CD4-positive, alpha-beta T cell (primary cell): ENCODE data around the gene ASB12. TPM values are rescaled to one million over a fixed set of nuclear protein-coding genes. Genes with fewer than 3 reads are reported as not detected.
A peak's percentile ranks its signal among the peaks of the same experiment; 100 is the strongest.

ENCODE experiments used
- ATAC-seq: fragments of 200-7000 bp; cut with Tn5 transposase; one replicate; pipeline ENCODE4 v1.10.0; 2022; ENCODE audit warnings: mild to moderate bottlenecking; ENCODE audit not compliant: poor library complexity
- CTCF ChIA-PET: fragments of 350-600 bp; sonication (Branson Sonifier 250); formaldehyde crosslinking; loops from one replicate; lab custom pipeline; 2021; ENCODE audit warnings: antibody characterized with exemption, inconsistent platforms; lab: Charles Lee
- POLR2A ChIA-PET: fragments of 350-600 bp; sonication (Branson Sonifier 250); formaldehyde crosslinking; loops from one replicate; lab custom pipeline; 2021; ENCODE audit warnings: antibody characterized with exemption, inconsistent platforms; lab: Charles Lee
- DNase-seq, 14 experiments: peaks; one replicate each; pipeline ENCODE4 v3.0.0-alpha.2; 2013 to 2020; ENCODE audit warnings: mixed read lengths in 2 of 14
- H3K27ac ChIP-seq, 2 donors: one replicate each; pipeline versions ENCODE4 v1.5.1 to v1.7.0; 2013; ENCODE audit warnings: low read length in 2 of 2, low read depth in 1 of 2, mild to moderate bottlenecking in 1 of 2
- H3K27me3 ChIP-seq, 2 experiments: 1 replicate in 1 of 2; 2 replicates in 1 of 2; pipeline versions ENCODE4 v1.6.1 to v1.7.0; 2013; ENCODE audit warnings: low read length in 2 of 2, control low read depth in 1 of 2, mild to moderate bottlenecking in 1 of 2, moderate library complexity in 1 of 2; ENCODE audit not compliant: insufficient read depth in 2 of 2, control insufficient read depth in 1 of 2
- H3K36me3 ChIP-seq: one replicate; pipeline ENCODE4 v1.6.1; 2013; ENCODE audit warnings: low read length, control low read depth; ENCODE audit not compliant: insufficient read depth
- H3K4me1 ChIP-seq: one replicate; pipeline ENCODE4 v1.6.1; 2013; ENCODE audit warnings: low read length, control low read depth; ENCODE audit not compliant: insufficient read depth
- H3K4me3 ChIP-seq: one replicate; pipeline ENCODE4 v1.5.1; 2013; ENCODE audit warnings: mild to moderate bottlenecking, low read length, moderate library complexity
- H3K9me3 ChIP-seq, 2 experiments: 1 replicate in 1 of 2; 2 replicates in 1 of 2; pipeline versions ENCODE4 v1.6.1 to v1.7.0; 2013; ENCODE audit warnings: low read length in 2 of 2, mild to moderate bottlenecking in 2 of 2, control low read depth in 1 of 2, moderate library complexity in 1 of 2; ENCODE audit not compliant: control insufficient read depth in 1 of 2, insufficient read depth in 1 of 2
- H3K27ac Mint-ChIP-seq: one replicate; pipeline ENCODE4 v1.8.0; 2020; ENCODE audit warnings: mixed read lengths
- H3K27me3 Mint-ChIP-seq: one replicate; pipeline ENCODE4 v1.8.0; 2021; ENCODE audit warnings: mixed read lengths
- H3K36me3 Mint-ChIP-seq: one replicate; pipeline ENCODE4 v1.8.0; 2021; ENCODE audit warnings: low read depth, mixed read lengths
- H3K4me1 Mint-ChIP-seq: one replicate; pipeline ENCODE4 v1.8.0; 2021; ENCODE audit warnings: low read depth, mixed read lengths
- H3K4me3 Mint-ChIP-seq: one replicate; pipeline ENCODE4 v1.8.0; 2020; ENCODE audit warnings: mild to moderate bottlenecking, mixed read lengths
- H3K9me3 Mint-ChIP-seq: one replicate; pipeline ENCODE4 v1.8.0; 2020; ENCODE audit warnings: mixed read lengths
- intact Hi-C, 2 experiments: fragments of 100-400 bp; cut with DNase I in 1 of 2; cut with micrococcal nuclease in 1 of 2; formaldehyde crosslinking; loops; one replicate each; pipeline versions ENCODE4 v1.15.1 to v1.9.0; 2023 to 2025; cut with DNase I, micrococcal nuclease
- total RNA-seq, 174 experiments: library from RNA in 2 of 174; stranded (reverse) in 2 of 174; gene quantifications; one replicate each; pipeline ENCODE4 v1.2.3 and lab custom pipeline; 2021 to 2026
- TF ChIP-seq, protein P1 (sequence below): fragments of 200-600 bp; IDR thresholded peaks from one replicate; pipeline ENCODE4 v1.8.0; 2022; ENCODE audit warnings: antibody characterized with exemption, mild to moderate bottlenecking

The ASB12 gene
- total RNA-seq, 2 experiments from 2014 or later, result not detected

DNA sequence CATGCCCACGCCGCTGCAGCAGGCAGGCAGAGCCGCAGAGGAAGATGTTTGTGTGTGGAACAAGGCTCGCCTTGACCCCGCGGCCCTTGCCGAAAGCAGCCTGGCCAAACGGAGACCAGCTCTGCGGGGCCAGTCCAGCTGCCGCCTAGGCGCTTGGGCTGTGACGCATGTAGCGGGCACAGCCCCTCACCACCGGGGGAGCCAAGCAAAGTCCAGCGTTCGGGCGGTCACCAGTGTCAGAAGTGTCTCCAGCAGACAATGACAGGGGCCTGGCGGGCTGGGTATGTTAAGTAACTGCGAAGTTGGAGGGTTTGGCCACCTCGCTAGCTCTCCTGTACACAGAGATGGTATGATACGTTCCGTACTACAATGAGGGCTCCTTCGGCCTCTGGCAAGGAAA lies 26.2 kb downstream of the ASB12 start:
- Histone ChIP-seq H3K27ac (no peak overlapping the region), H3K4me1 (peaks cover 24% of the 10 kb centered on the region), H3K27me3 (no peaks in the 10 kb centered on the region), H3K9me3 (no peaks in the 10 kb centered on the region), H3K36me3 (no peaks in the 10 kb centered on the region), H3K4me3 (peak overlapping the region; percentile 86)
- H3K36me3 Mint-ChIP-seq, result peaks cover 5% of the 10 kb centered on the region
- H3K27me3 Mint-ChIP-seq, result no peaks in the 10 kb centered on the region
- CTCF ChIA-PET, result no interaction called here
- no peaks in the 10 kb centered on the region for H3K9me3 Mint-ChIP-seq
- H3K4me3 Mint-ChIP-seq, result peak overlapping the region; percentile 68
- no peak overlapping the region for H3K27ac Mint-ChIP-seq
- ATAC-seq (no peak), DNase-seq (peak in 1 of 14 experiments; percentile 11)
- peaks cover 27% of the 10 kb centered on the region for H3K4me1 Mint-ChIP-seq
- POLR2A ChIA-PET, result interaction anchor here (3.0 kb wide), 1 partner anchor 449 kb away, joined by 14 read pairs; a partner anchor contains a TSS
- intact Hi-C loops, result loop anchor here (10.0 kb wide), 3 partner anchors 649 to 1331 kb away; partner anchors contain the start of genes ZC4H2 (in 2 of the 2) and LAS1L (in 1 of the 2)
- TF ChIP-seq, protein P1, sequence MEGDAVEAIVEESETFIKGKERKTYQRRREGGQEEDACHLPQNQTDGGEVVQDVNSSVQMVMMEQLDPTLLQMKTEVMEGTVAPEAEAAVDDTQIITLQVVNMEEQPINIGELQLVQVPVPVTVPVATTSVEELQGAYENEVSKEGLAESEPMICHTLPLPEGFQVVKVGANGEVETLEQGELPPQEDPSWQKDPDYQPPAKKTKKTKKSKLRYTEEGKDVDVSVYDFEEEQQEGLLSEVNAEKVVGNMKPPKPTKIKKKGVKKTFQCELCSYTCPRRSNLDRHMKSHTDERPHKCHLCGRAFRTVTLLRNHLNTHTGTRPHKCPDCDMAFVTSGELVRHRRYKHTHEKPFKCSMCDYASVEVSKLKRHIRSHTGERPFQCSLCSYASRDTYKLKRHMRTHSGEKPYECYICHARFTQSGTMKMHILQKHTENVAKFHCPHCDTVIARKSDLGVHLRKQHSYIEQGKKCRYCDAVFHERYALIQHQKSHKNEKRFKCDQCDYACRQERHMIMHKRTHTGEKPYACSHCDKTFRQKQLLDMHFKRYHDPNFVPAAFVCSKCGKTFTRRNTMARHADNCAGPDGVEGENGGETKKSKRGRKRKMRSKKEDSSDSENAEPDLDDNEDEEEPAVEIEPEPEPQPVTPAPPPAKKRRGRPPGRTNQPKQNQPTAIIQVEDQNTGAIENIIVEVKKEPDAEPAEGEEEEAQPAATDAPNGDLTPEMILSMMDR, result no peak

DNA sequence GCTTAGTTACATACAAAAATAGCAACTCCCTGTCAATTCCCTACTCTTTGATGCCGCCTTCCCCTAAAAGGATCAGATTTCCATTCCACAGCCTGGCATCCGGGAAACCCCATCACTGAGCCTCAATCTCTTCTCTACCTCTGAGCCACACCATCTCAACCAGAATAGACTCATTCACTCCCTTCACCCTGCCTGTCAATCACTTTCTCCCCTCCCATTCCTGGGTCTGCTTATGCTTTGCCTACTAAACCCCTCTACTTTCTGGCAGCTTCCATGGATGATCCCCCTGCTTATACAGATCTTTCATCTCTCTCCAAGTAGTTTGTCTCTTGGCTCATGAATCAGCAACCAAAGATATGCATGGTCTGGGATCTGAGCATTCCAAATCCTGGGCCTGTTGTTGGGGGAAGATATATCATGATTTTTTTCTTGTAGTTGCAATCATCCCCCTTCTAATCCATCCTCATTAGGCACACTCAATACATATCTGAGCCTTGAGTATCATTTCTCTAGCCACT lies 27.5 kb downstream of the ASB12 start:
- no peaks in the 10 kb centered on the region for H3K36me3 ChIP-seq
- no peak overlapping the region for H3K4me3 ChIP-seq
- Mint-ChIP-seq H3K4me1 (peaks cover 31% of the 10 kb centered on the region), H3K9me3 (no peaks in the 10 kb centered on the region), H3K4me3 (peak overlapping the region; percentile 68), H3K27me3 (no peaks in the 10 kb centered on the region), H3K36me3 (peaks cover 5% of the 10 kb centered on the region), H3K27ac (no peak overlapping the region)
- H3K27me3 ChIP-seq, result no peaks in the 10 kb centered on the region
- no peak for ATAC-seq
- no peak overlapping the region for H3K27ac ChIP-seq
- TF ChIP-seq, protein P1, result no peak
- no peak for DNase-seq
- ChIA-PET POLR2A (no interaction called here), CTCF (no interaction called here)
- H3K4me1 ChIP-seq, result peaks cover 24% of the 10 kb centered on the region
- intact Hi-C loops, result loop anchor here (10.0 kb wide), 3 partner anchors 648 to 1332 kb away; partner anchors contain the start of genes ZC4H2 (in 2 of the 2) and LAS1L (in 1 of the 2)
- no peaks in the 10 kb centered on the region for H3K9me3 ChIP-seq

DNA sequence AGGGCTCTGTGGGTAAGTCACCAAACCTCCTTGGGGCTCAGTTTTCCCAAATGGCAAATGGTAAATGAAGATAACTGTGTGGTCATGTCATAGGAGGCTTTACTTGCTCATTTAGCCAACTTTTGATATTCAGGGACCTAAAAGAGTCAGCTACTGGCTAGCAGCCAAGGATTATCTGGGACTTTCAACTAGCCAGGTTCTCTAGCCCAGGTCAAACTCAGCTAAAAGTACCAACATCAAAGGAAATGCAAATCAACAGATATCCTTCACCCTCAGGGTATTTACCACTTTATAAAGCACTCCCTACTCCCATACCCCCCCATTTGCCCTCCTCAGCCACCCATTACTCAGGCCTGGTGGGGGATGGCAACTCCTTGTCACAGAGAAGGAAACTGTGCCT lies 32.4 kb downstream of the ASB12 start:
- Mint-ChIP-seq H3K27ac (no peak overlapping the region), H3K9me3 (no peaks in the 10 kb centered on the region), H3K4me1 (peaks cover 15% of the 10 kb centered on the region), H3K36me3 (peaks cover 4% of the 10 kb centered on the region), H3K27me3 (no peaks in the 10 kb centered on the region), H3K4me3 (no peak overlapping the region)
- Histone ChIP-seq H3K4me3 (no peak overlapping the region), H3K9me3 (no peaks in the 10 kb centered on the region), H3K36me3 (no peaks in the 10 kb centered on the region), H3K27me3 (no peaks in the 10 kb centered on the region), H3K4me1 (no peaks in the 10 kb centered on the region), H3K27ac (no peak overlapping the region)
- DNase-seq (no peak), ATAC-seq (no peak)
- intact Hi-C loops, result no loop called here
- TF ChIP-seq, protein P1, result no peak
- POLR2A ChIA-PET, result no interaction called here
- CTCF ChIA-PET, result no interaction called here
